ENCODE results near the gene F8.

The F8 gene

DNA sequence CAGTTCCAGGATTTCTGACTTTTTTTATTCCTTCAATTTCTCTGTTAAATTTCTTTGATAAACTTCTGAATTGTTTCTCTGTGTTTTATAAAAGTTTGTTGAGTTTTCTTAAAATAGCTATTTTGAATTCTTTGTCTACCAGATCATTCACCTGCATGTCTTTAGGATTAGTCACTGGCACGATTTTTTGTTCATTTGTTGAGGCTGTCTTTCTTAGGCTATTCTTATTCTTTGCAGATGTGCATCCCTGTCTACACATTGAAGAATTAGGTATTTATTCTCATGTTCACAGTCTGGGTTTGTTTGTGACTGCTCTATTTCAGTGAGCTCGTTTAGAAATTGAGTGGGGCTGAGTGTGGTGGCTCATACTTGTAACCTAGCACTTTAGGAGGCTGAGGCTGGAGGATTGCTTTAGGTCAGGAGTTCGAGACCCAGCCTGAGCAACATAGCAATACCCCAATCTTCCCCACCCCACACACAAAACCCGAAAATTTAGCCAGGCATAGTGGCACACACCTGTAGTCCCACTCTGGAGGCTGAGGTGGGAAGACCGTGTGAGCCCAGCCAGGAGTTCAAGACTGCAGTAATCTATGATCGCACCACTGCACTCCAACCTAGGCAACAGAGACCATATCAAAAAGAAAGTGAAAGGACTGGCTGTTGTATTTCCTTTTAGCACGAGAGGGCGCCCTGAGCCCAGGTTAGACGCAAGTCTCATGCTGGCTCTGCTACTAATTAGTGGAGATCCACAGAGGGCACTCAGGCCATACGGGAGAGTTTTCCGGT lies 42.0 kb downstream of the F8 start (continued):
- TF ChIP-seq, protein P1, sequence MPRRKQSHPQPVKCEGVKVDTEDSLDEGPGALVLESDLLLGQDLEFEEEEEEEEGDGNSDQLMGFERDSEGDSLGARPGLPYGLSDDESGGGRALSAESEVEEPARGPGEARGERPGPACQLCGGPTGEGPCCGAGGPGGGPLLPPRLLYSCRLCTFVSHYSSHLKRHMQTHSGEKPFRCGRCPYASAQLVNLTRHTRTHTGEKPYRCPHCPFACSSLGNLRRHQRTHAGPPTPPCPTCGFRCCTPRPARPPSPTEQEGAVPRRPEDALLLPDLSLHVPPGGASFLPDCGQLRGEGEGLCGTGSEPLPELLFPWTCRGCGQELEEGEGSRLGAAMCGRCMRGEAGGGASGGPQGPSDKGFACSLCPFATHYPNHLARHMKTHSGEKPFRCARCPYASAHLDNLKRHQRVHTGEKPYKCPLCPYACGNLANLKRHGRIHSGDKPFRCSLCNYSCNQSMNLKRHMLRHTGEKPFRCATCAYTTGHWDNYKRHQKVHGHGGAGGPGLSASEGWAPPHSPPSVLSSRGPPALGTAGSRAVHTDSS (tag by site-specific recombination; IDR thresholded peaks at IDR 0.05) = no peak
- TF ChIP-seq ZNF394 (tag by site-specific recombination; IDR thresholded peaks at IDR 0.05; ENCODE audit: borderline replicate concordance) = 0 out of 2 replicates have a peak, but pooled peaks have one; percentile 21
- TF ChIP-seq SP3 (tag by site-specific recombination; IDR thresholded peaks at IDR 0.05) = no peak
- TF ChIP-seq SALL2 (tag by site-specific recombination; IDR thresholded peaks at IDR 0.05; ENCODE audit: borderline replicate concordance) = no peak
- TF ChIP-seq, protein P2, sequence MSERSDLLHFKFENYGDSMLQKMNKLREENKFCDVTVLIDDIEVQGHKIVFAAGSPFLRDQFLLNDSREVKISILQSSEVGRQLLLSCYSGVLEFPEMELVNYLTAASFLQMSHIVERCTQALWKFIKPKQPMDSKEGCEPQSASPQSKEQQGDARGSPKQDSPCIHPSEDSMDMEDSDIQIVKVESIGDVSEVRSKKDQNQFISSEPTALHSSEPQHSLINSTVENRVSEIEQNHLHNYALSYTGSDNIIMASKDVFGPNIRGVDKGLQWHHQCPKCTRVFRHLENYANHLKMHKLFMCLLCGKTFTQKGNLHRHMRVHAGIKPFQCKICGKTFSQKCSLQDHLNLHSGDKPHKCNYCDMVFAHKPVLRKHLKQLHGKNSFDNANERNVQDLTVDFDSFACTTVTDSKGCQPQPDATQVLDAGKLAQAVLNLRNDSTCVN (tag by site-specific recombination; optimal IDR thresholded peaks at IDR 0.05) = no peak
- TF ChIP-seq ZNF664 (tag by site-specific recombination; IDR thresholded peaks at IDR 0.05) = no peak
- no peak for TF ChIP-seq ZNF624 (tag by site-specific recombination; IDR thresholded peaks at IDR 0.05)
- peak; percentile 99 for TF ChIP-seq ZNF654 (tag by site-specific recombination; IDR thresholded peaks at IDR 0.05; ENCODE audit: low read depth)
- TF ChIP-seq ZNF140 (tag by site-specific recombination; IDR thresholded peaks at IDR 0.05) = no peak
- TF ChIP-seq, protein P3, sequence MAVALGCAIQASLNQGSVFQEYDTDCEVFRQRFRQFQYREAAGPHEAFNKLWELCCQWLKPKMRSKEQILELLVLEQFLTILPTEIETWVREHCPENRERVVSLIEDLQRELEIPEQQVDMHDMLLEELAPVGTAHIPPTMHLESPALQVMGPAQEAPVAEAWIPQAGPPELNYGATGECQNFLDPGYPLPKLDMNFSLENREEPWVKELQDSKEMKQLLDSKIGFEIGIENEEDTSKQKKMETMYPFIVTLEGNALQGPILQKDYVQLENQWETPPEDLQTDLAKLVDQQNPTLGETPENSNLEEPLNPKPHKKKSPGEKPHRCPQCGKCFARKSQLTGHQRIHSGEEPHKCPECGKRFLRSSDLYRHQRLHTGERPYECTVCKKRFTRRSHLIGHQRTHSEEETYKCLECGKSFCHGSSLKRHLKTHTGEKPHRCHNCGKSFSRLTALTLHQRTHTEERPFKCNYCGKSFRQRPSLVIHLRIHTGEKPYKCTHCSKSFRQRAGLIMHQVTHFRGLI (tag by site-specific recombination; IDR thresholded peaks at IDR 0.05) = no peak
- TF ChIP-seq MZF1 (tag by site-specific recombination; IDR thresholded peaks at IDR 0.05; ENCODE audit: borderline replicate concordance) = no peak
- no peak for TF ChIP-seq KLF8 (tag by site-specific recombination; IDR thresholded peaks at IDR 0.05)
- TF ChIP-seq ZNF16 (tag by site-specific recombination; IDR thresholded peaks at IDR 0.05; ENCODE audit: low read depth) = no peak
- TF ChIP-seq ZNF555 (tag by site-specific recombination; conservative IDR thresholded peaks at IDR 0.05) = no peak
- no peak for TF ChIP-seq MYNN (tag by site-specific recombination; IDR thresholded peaks at IDR 0.05; ENCODE audit: borderline replicate concordance)
- no peak for TF ChIP-seq ZFP37 (tag by site-specific recombination; IDR thresholded peaks at IDR 0.05)
- TF ChIP-seq, protein P4, sequence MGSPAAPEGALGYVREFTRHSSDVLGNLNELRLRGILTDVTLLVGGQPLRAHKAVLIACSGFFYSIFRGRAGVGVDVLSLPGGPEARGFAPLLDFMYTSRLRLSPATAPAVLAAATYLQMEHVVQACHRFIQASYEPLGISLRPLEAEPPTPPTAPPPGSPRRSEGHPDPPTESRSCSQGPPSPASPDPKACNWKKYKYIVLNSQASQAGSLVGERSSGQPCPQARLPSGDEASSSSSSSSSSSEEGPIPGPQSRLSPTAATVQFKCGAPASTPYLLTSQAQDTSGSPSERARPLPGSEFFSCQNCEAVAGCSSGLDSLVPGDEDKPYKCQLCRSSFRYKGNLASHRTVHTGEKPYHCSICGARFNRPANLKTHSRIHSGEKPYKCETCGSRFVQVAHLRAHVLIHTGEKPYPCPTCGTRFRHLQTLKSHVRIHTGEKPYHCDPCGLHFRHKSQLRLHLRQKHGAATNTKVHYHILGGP (tag by site-specific recombination; IDR thresholded peaks at IDR 0.05) = no peak
- TF ChIP-seq, protein P5, sequence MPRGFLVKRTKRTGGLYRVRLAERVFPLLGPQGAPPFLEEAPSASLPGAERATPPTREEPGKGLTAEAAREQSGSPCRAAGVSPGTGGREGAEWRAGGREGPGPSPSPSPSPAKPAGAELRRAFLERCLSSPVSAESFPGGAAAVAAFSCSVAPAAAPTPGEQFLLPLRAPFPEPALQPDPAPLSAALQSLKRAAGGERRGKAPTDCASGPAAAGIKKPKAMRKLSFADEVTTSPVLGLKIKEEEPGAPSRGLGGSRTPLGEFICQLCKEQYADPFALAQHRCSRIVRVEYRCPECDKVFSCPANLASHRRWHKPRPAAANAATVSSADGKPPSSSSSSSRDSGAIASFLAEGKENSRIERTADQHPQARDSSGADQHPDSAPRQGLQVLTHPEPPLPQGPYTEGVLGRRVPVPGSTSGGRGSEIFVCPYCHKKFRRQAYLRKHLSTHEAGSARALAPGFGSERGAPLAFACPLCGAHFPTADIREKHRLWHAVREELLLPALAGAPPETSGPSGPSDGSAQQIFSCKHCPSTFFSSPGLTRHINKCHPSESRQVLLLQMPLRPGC (tag by site-specific recombination; IDR thresholded peaks at IDR 0.05) = no peak
- TF ChIP-seq ZNF561 (tag by site-specific recombination; IDR thresholded peaks at IDR 0.05; ENCODE audit: borderline replicate concordance) = no peak
- TF ChIP-seq ZNF629 (tag by site-specific recombination; IDR thresholded peaks at IDR 0.05) = no peak
- TF ChIP-seq ZIC2 (tag by site-specific recombination; IDR thresholded peaks at IDR 0.05) = 0 out of 2 replicates have a peak, but pooled peaks have one; percentile 30
- TF ChIP-seq KLF10 (tag by site-specific recombination; IDR thresholded peaks at IDR 0.05) = no peak
- TF ChIP-seq ZNF571 (tag by site-specific recombination; IDR thresholded peaks at IDR 0.05) = no peak
- TF ChIP-seq ZNF221 (tag by site-specific recombination; IDR thresholded peaks at IDR 0.05; ENCODE audit: borderline replicate concordance) = no peak

Measured in HEK293 (cell line).